OCI-LY1 (cell line): ENCODE results near the gene LRMDA.
"Not testable (repeated sequence)": the region's sequence is repeated elsewhere in the genome, so short reads cannot be mapped to it uniquely, and the experiment has no call there.

ENCODE experiments used
- H2AFZ ChIP-seq: fragments of 200-600 bp; sonication (generic), shearing (Covaris generic); 2 replicates; pipeline ENCODE4 v1.6.0; 2014; ENCODE audit warnings: antibody characterized with exemption, mild to moderate bottlenecking, low read length
- H3F3A ChIP-seq: fragments of 200-600 bp; sonication (generic), shearing (Covaris generic); 2 replicates; pipeline ENCODE4 v1.6.0; 2014; ENCODE audit warnings: mild to moderate bottlenecking, antibody characterized with exemption, low read length, moderate library complexity; ENCODE audit not compliant: insufficient read depth
- H3K27ac ChIP-seq: fragments of 200-600 bp; sonication (generic); 2 replicates; pipeline ENCODE4 v1.5.1; 2014; ENCODE audit warnings: low read length, mixed run types, mild to moderate bottlenecking, low read depth; ENCODE audit not compliant: poor library complexity, severe bottlenecking
- H3K27me3 ChIP-seq: fragments of 200-600 bp; sonication (generic); 2 replicates; pipeline ENCODE4 v1.6.0; 2014; ENCODE audit warnings: antibody characterized with exemption, mild to moderate bottlenecking, low read length, moderate library complexity; ENCODE audit not compliant: insufficient read depth
- H3K36me3 ChIP-seq: fragments of 200-600 bp; sonication (generic); 2 replicates; pipeline ENCODE4 v1.6.1; 2014; ENCODE audit warnings: mild to moderate bottlenecking, antibody characterized with exemption, low read length, moderate library complexity, mixed read lengths; ENCODE audit not compliant: insufficient read depth
- H3K4me1 ChIP-seq: fragments of 200-600 bp; sonication (generic); 2 replicates; pipeline ENCODE4 v1.5.1; 2014; ENCODE audit warnings: mild to moderate bottlenecking, low read length, moderate library complexity; ENCODE audit not compliant: insufficient read depth, severe bottlenecking
- H3K4me2 ChIP-seq: fragments of 200-600 bp; sonication (generic), shearing (Covaris generic); 2 replicates; pipeline ENCODE4 v1.6.1; 2014; ENCODE audit warnings: low read length
- H3K4me3 ChIP-seq: fragments of 200-600 bp; sonication (generic); 2 replicates; pipeline ENCODE4 v1.5.1; 2014; ENCODE audit warnings: low read length, low read depth, mild to moderate bottlenecking, mixed read lengths; ENCODE audit not compliant: poor library complexity, severe bottlenecking
- H3K79me2 ChIP-seq: fragments of 200-600 bp; shearing (Covaris generic); 2 replicates; pipeline ENCODE4 v1.6.1; 2016; ENCODE audit warnings: mixed run types, low read length, mixed read lengths; ENCODE audit not compliant: insufficient read depth
- H3K9ac ChIP-seq: fragments of 200-600 bp; sonication (generic), shearing (Covaris generic); 2 replicates; pipeline ENCODE4 v1.6.1; 2014; ENCODE audit warnings: mild to moderate bottlenecking, low read length, mixed read lengths
- H3K9me2 ChIP-seq: fragments of 200-600 bp; sonication (generic), shearing (Covaris generic); 2 replicates; pipeline ENCODE4 v1.6.1; 2014; ENCODE audit warnings: low read depth, mild to moderate bottlenecking, low read length, mixed read lengths
- H3K9me3 ChIP-seq: fragments of 200-600 bp; shearing (Covaris generic); 2 replicates; pipeline ENCODE4 v1.6.1; 2014; ENCODE audit warnings: low read length, mixed read lengths
- H4K20me1 ChIP-seq: fragments of 200-600 bp; sonication (generic), shearing (Covaris generic); 2 replicates; pipeline ENCODE4 v1.6.0; 2016; ENCODE audit warnings: mild to moderate bottlenecking, low read length; ENCODE audit not compliant: insufficient read depth
- CTCF ChIP-seq: fragments of 200-600 bp; sonication (generic), shearing (Covaris generic); IDR thresholded peaks from 2 replicates; pipeline ENCODE4 v1.5.1; 2017; ENCODE audit warnings: mild to moderate bottlenecking, antibody characterized with exemption, low read length, moderate library complexity, mixed read lengths
- EZH2 ChIP-seq: fragments of 200-600 bp; sonication (generic), shearing (Covaris generic); IDR thresholded peaks from 2 replicates; pipeline ENCODE4 v1.8.0; 2017; ENCODE audit warnings: borderline replicate concordance, mixed run types, mild to moderate bottlenecking, antibody characterized with exemption, low read length, moderate library complexity, mixed read lengths

Gene LRMDA

DNA sequence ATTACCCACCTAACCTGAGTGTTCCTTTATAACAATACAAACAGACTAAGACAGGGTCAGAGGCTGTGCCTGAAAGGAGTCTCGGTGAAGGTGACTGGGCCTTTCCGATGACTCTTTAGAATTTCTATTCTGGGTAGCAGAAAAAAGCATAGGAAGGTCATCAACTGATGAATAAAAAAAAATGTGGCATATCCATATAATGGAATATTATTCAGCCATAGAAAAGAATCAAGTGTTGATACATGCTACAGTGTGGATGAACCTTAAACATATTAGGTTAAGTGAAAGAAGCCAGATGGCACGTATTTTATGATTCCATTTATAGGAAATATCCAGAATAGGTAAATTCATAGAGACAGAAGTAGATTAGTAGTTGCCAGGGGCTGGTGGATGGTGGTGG, 83.4 kb downstream of the LRMDA start:
- Histone ChIP-seq H3K79me2 (no peaks in the 10 kb centered on the region), H3K4me3 (no peak overlapping the region), H3K27ac (no peak overlapping the region), H3F3A (no peaks in the 10 kb centered on the region), H3K9me2 (no peaks in the 10 kb centered on the region), H3K9ac (no peak overlapping the region), H2AFZ (no peak overlapping the region), H3K27me3 (no peaks in the 10 kb centered on the region), H3K36me3 (no peaks in the 10 kb centered on the region), H3K4me1 (no peaks in the 10 kb centered on the region), H3K9me3 (no peaks in the 10 kb centered on the region), H3K4me2 (no peak overlapping the region), H4K20me1 (no peaks in the 10 kb centered on the region)
- TF ChIP-seq CTCF = no peak
- no peak for TF ChIP-seq EZH2

DNA sequence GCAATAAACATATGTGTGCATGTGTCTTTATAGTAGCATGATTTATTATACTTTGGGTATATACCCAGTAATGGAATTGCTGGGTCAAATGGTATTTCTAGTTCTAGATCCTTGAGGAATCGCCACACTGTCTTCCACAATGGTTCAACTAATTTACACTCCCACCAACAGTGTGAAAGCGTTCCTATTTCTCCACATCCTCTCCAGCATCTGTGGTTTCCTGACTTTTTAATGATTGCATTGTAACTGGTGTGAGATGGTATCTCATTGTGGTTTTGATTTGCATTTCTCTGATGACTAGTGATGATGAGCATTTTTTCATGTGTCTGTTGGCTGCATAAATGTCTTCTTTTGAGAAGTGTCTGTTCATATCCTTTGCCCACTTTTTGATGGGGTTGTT, 84.7 kb downstream of the LRMDA start:
- H2AFZ ChIP-seq, H3K9me3 ChIP-seq, H3K36me3 ChIP-seq, H3K27me3 ChIP-seq, H3K4me1 ChIP-seq, H4K20me1 ChIP-seq, H3K4me3 ChIP-seq, H3K9me2 ChIP-seq, H3K79me2 ChIP-seq, H3K4me2 ChIP-seq, H3K9ac ChIP-seq, H3F3A ChIP-seq, H3K27ac ChIP-seq: not testable (repeated sequence)

- not testable (repeated sequence) for H3F3A ChIP-seq, H3K27me3 ChIP-seq, H3K36me3 ChIP-seq, H4K20me1 ChIP-seq, H3K79me2 ChIP-seq, H3K9ac ChIP-seq, H3K9me3 ChIP-seq, H3K4me3 ChIP-seq, H3K4me2 ChIP-seq, H3K9me2 ChIP-seq, H3K27ac ChIP-seq, H2AFZ ChIP-seq, H3K4me1 ChIP-seq
Measured at GRCh38 chr10:75519213-75519612, 87.8 kb downstream of the LRMDA start.

DNA sequence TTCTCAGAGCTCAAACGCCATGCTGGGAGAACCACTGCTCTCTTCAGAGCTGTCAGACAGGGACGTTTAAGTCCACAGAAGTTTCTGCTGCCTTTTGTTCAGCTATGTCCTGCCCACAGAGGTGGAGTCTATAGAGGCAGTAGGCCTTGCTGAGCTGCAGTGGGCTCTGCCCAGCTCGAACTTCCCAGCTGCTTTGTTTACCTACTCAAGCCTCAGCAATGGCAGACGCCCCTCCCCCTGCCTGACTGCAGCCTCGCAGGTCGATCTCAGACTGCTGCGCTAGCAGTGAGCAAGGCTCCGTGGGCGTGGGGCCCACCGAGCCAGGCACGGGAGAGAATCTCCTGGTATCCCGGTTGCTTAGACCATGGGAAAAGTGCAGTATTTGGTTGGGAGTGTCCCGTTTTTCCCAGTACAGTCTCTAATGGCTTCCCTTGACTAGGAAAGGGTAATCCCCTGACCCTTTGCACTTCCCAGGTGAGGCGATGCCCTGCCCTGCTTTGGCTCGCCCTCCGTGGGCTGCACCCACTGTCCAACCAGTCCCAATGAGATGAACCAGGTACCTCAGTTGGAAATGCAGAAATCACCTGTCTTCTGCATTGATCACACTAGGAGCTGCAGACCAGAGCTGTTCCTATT, 89.9 kb downstream of the LRMDA start:
- not testable (repeated sequence) for H3K9me2 ChIP-seq, H3K4me3 ChIP-seq, H3K36me3 ChIP-seq, H2AFZ ChIP-seq, H4K20me1 ChIP-seq, H3K9ac ChIP-seq, H3K79me2 ChIP-seq, H3K27ac ChIP-seq, H3K9me3 ChIP-seq, H3F3A ChIP-seq, H3K4me2 ChIP-seq, H3K27me3 ChIP-seq, H3K4me1 ChIP-seq

DNA sequence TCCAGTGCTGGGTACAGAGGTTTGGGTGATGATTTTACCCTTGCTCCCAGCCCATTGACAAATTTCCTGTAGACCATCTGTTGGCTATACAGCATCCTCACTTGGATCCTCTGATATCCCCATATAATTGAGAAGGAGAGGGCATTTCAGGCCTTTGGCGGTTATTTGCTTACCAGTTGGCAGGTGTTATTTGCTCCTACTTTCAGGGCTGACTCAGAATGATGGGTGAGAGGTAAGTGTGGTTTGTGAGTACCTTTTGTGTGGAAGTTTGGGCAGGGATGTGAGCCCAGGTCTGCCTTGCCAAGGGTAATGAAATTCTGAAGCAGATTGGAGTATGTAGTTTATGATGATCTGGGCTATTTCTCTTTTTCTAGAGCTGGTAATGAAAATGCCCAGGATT, 93.6 kb downstream of the LRMDA start:
- H3K9me3 ChIP-seq = no peaks in the 10 kb centered on the region
- no peaks in the 10 kb centered on the region for H3K79me2 ChIP-seq
- no peaks in the 10 kb centered on the region for H3K4me1 ChIP-seq
- no peak overlapping the region for H3K4me2 ChIP-seq
- no peaks in the 10 kb centered on the region for H3F3A ChIP-seq
- H3K9ac ChIP-seq = no peak overlapping the region
- no peak overlapping the region for H3K4me3 ChIP-seq
- H3K27me3 ChIP-seq = no peaks in the 10 kb centered on the region
- no peaks in the 10 kb centered on the region for H3K36me3 ChIP-seq
- no peak overlapping the region for H3K27ac ChIP-seq
- TF ChIP-seq EZH2 = no peak
- TF ChIP-seq CTCF = no peak
- no peaks in the 10 kb centered on the region for H4K20me1 ChIP-seq
- no peak overlapping the region for H2AFZ ChIP-seq
- H3K9me2 ChIP-seq = no peaks in the 10 kb centered on the region
